HepG2 (cell line): ENCODE measurements around the gene CCL23. TPM values are rescaled to one million over a fixed set of nuclear protein-coding genes. Genes with fewer than 3 reads are reported as not detected.

Source experiments
- ATAC-seq: fragments of 200-7000 bp; cut with Tn5 transposase; 3 replicates; pipeline ENCODE4 v1.9.1; 2020; ENCODE audit warnings: mild to moderate bottlenecking, moderate library complexity
- BruUV-seq: library from RNA; stranded (reverse); fragments of 400-500 nt; replicated peaks from 2 replicates; lab custom pipeline; 2021; lab: Mats Ljungman, UMichigan
- CTCF ChIA-PET: fragments of 300-600 bp; formaldehyde crosslinking; extraction: SDS; loops from one replicate; lab custom pipeline; 2021; ENCODE audit warnings: low total read pairs, inconsistent platforms, low intra/inter-chr PET ratio; lab: Yijun Ruan, JAX
- POLR2A ChIA-PET: fragments of 350-600 bp; sonication (Branson Sonifier 250); formaldehyde crosslinking; loops from one replicate; lab custom pipeline; 2020; ENCODE audit warnings: antibody characterized with exemption, inconsistent platforms; lab: Yijun Ruan, JAX
- DNase-seq: peaks from one replicate; pipeline ENCODE4 v3.0.0-alpha.2; 2015; ENCODE audit warnings: low spot score
- FAIRE-seq: peaks from 3 replicates; lab custom pipeline; 2011; peaks lifted over from hg19 to GRCh38; lab: Jason Lieb, UNC
- H2AFZ ChIP-seq: one replicate; pipeline ENCODE4 v1.6.1; 2011; ENCODE audit warnings: low read length, inconsistent platforms
- H3K27ac ChIP-seq: fragments of 300-600 bp; 3 replicates; pipeline ENCODE4 v1.8.0; 2011; ENCODE audit warnings: mixed run types, mild to moderate bottlenecking, mixed read lengths, low read length, inconsistent platforms; ENCODE audit not compliant: insufficient read depth; ENCODE audit errors: extremely low read length
- H3K27me3 ChIP-seq, 2 experiments: fragments of 200-600 bp in 1 of 2; 2 replicates in 1 of 2; 3 replicates in 1 of 2; pipeline versions ENCODE4 v1.6.0 to v1.8.0; 2011; ENCODE audit warnings: low read length in 2 of 2, mild to moderate bottlenecking in 2 of 2, moderate library complexity in 2 of 2, inconsistent platforms in 1 of 2; ENCODE audit not compliant: insufficient read depth in 2 of 2, control insufficient read depth in 1 of 2
- H3K36me3 ChIP-seq, 2 experiments: fragments of 200-600 bp in 1 of 2; replicated peaks in 1 of 2; 2 replicates in 1 of 2; 3 replicates in 1 of 2; pipeline versions ENCODE4 v1.5.1 to v1.8.0; 2011; ENCODE audit warnings: low read length in 2 of 2, inconsistent platforms in 1 of 2; ENCODE audit not compliant: insufficient read depth in 2 of 2, control insufficient read depth in 1 of 2
- H3K4me1 ChIP-seq: 2 replicates; pipeline ENCODE4 v1.5.1; 2012; ENCODE audit warnings: low read length, inconsistent platforms; ENCODE audit not compliant: insufficient read depth
- H3K4me2 ChIP-seq: 2 replicates; pipeline ENCODE4 v1.6.0; 2011; ENCODE audit warnings: low read depth, low read length, inconsistent platforms
- H3K4me3 ChIP-seq, 3 experiments: fragments of 200-600 bp in 1 of 3; sonication (generic), shearing (Covaris generic) in 1 of 3; replicated peaks in 1 of 3; 2 replicates each; pipeline ENCODE4 v1.5.1; 2011 to 2016; ENCODE audit warnings: low read length in 3 of 3, inconsistent platforms in 2 of 3, low read depth in 2 of 3, mild to moderate bottlenecking in 2 of 3, control low read depth in 1 of 3, mixed read lengths in 1 of 3; ENCODE audit not compliant: insufficient read depth in 1 of 3
- H3K79me2 ChIP-seq: one replicate; pipeline ENCODE4 v1.6.1; 2011; ENCODE audit warnings: low read length, inconsistent platforms; ENCODE audit not compliant: insufficient read depth
- H3K9ac ChIP-seq: 2 replicates; pipeline ENCODE4 v1.6.0; 2011; ENCODE audit warnings: mild to moderate bottlenecking, low read depth, low read length, inconsistent platforms; ENCODE audit not compliant: insufficient read depth
- H3K9me3 ChIP-seq: 2 replicates; pipeline ENCODE4 v1.5.1; 2012; ENCODE audit warnings: mild to moderate bottlenecking, low read length
- H4K20me1 ChIP-seq: 2 replicates; pipeline ENCODE4 v1.6.0; 2011; ENCODE audit warnings: inconsistent platforms, mild to moderate bottlenecking, low read length, moderate library complexity; ENCODE audit not compliant: insufficient read depth
- FOXM1 ChIP-seq: sonication (generic); formaldehyde crosslinking; IDR thresholded peaks from 2 replicates; pipeline ENCODE4 v1.5.0; 2020; ENCODE audit warnings: missing genetic modification reagents
- GABPA ChIP-seq, 2 experiments: IDR thresholded peaks; 2 replicates each; pipeline ENCODE4 v1.6.1; 2011 to 2016; ENCODE audit warnings: low read depth in 2 of 2, low read length in 1 of 2, missing biosample characterization in 1 of 2, missing genetic modification characterization in 1 of 2
- MAFF ChIP-seq: IDR thresholded peaks from 2 replicates; pipeline ENCODE4 v1.6.1; 2011; ENCODE audit warnings: low read depth, low read length, improper control_type of control experiment
- MAFK ChIP-seq, 2 experiments: IDR thresholded peaks in 1 of 2; conservative IDR thresholded peaks in 1 of 2; 2 replicates each; pipeline ENCODE4 v1.6.1; 2011; ENCODE audit warnings: improper control_type of control experiment in 2 of 2, low read length in 2 of 2
- ZNF740 ChIP-seq: sonication (generic); formaldehyde crosslinking; IDR thresholded peaks from 2 replicates; pipeline ENCODE4 v1.4.0; 2020; ENCODE audit warnings: missing genetic modification reagents
- WGBS: methylation state at CpG from one replicate; pipeline ENCODE4 v1.1.6; 2017; ENCODE audit warnings: low lambda C conversion rate; 5-methylcytosine and 5-hydroxymethylcytosine counted together
- in situ Hi-C: cut with HindIII; loops from 2 replicates; pipeline ENCODE4 v1.10.0; 2017; ENCODE audit warnings: low pct_unique_long_range_greater_than_20kb; ENCODE audit not compliant: extremely low pct_ligation_motif_present
- intact Hi-C: fragments of 100-400 bp; cut with micrococcal nuclease; formaldehyde crosslinking; loops from one replicate; pipeline ENCODE4 v1.10.0; 2022; ENCODE audit not compliant: unreplicated experiment
- polyA plus RNA-seq, 8 experiments: library from polyadenylated mRNA; depleted of rRNA in 3 of 8; stranded (reverse) in 7 of 8; unstranded in 1 of 8; fragments of >200 nt; fragmentation: Illumina TruSeq in 4 of 8; extraction: Trizol in 4 of 8; gene quantifications; 2 replicates each; pipeline versions ENCODE4 v1.2.1 to v1.2.3, GENCODE V29; 2011 to 2016; ENCODE audit warnings: low read depth in 4 of 8, missing spikeins in 1 of 8, mixed read lengths in 1 of 8; ENCODE audit not compliant: insufficient read depth in 1 of 8
- total RNA-seq, 5 experiments: library from RNA; depleted of rRNA; stranded (reverse); fragments of >200 nt; fragmentation: Illumina TruSeq; extraction: Trizol; gene quantifications; 2 replicates each; pipeline ENCODE4 v1.2.3, GENCODE V29; 2016; ENCODE audit warnings: low read depth in 1 of 5

Gene CCL23
- total and polyA plus RNA-seq, 2 of the 13 experiments (the other 11 are each of a cell fraction or from before 2014, with no cell fraction given), result not detected

DNA sequence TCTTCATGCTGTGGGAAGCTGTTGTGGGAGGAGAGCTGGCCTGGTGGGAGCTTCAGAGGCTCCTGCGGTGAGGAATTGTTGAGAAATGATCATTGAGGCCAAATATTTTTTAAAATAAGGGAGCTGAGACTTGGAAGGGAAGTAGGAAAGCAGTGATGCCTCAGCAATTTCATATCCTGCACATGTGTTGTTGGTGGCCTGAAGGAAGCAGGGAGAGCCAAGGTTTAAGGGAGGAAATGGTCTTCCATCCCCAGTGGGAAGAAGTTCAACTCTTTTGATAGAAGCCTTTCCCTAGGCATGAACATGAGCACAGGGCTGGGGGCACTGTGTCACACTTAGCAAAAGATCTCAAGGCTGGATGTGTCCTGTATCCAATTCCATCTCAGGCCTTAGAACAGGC is 31.1 kb downstream of the CCL23 start, which contains the start of gene CCL14:
Gene CCL14 (minus strand): TSS at position 87 of the 400 bp plus-strand sequence. CDS start 80 bp downstream, at position 7.
- no peak within 1 kb of the TSS for H3K4me2 ChIP-seq
- intact Hi-C loops (no loop called here), in situ Hi-C loops (no loop called here)
- FAIRE-seq (no peak), ATAC-seq (no peak), DNase-seq (no peak)
- TF ChIP-seq GABPA (IDR thresholded peaks at IDR 0.05; ENCODE audit: low read depth, low read length) (no peak), GABPA (CRISPR knock-in tag; IDR thresholded peaks at IDR 0.05; ENCODE audit: low read depth) (no peak)
- H3K27me3 ChIP-seq, result no peaks in the 10 kb centered on the region
- no peaks in the 10 kb centered on the region for H3K9me3 ChIP-seq
- H2AFZ ChIP-seq, result no peak within 1 kb of the TSS
- no TSS peak for BruUV-seq
- H3K9ac ChIP-seq, result no peak within 1 kb of the TSS
- no peaks in the 10 kb centered on the region for H4K20me1 ChIP-seq
- peaks cover 50% of the 10 kb centered on the region for H3K4me1 ChIP-seq
- peaks cover 0 to 6% of the 10 kb centered on the region in 2 experiments; a peak in 2 of 5 replicates for H3K36me3 ChIP-seq
- H3K4me3 ChIP-seq, result no peak within 1 kb of the TSS
- no peaks in the 10 kb centered on the region for H3K79me2 ChIP-seq
- WGBS, result 93% methylated on average over 1 of the region's 1 CpG
- ChIA-PET CTCF (no interaction called here), POLR2A (no interaction called here)
- no peak within 1 kb of the TSS for H3K27ac ChIP-seq

DNA sequence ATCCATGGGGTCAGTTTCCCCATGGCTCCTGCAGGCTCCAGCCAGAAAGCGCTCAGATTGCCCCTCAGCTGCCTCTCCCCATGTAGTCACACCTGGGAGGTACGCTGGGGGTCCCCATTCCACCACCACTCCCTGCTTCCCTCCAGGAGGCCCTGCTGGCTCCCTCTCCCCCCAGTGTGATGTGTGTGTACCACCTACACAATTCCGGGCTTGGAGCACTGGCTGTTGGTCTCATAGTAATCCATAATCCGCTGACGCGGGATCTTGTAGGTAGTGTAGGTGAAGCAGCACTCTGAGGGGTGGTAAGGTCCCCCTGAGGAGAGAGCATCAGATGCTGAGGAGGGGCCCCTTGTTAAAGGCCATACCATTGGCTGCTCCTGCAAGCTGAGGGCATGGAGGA is 33.6 kb downstream of the CCL23 start:
- CTCF ChIA-PET, result no interaction called here
- peaks cover 56% of the 10 kb centered on the region for H3K4me1 ChIP-seq
- H3K36me3 ChIP-seq, result peaks cover 0 to 5% of the 10 kb centered on the region in 2 experiments; a peak in 2 of 5 replicates
- no peak overlapping the region for H3K27ac ChIP-seq
- intact Hi-C loops (no loop called here), in situ Hi-C loops (no loop called here)
- H3K4me3 ChIP-seq, result no peak overlapping the region
- 85% methylated on average over 3 of the region's 6 CpGs for WGBS
- POLR2A ChIA-PET, result interaction anchor here (1.2 to 5.3 kb wide), 2 partner anchors 16 kb away, joined by 4 to 131 read pairs; partner anchors contain the start of gene CCL15
- no peaks in the 10 kb centered on the region for H3K79me2 ChIP-seq
- TF ChIP-seq MAFF, result peak; percentile 42; the same call in 1 of the 2 replicates
- TF ChIP-seq ZNF740, result no peak
- peak; percentile 61 to 75 for TF ChIP-seq MAFK (conservative IDR thresholded peaks at IDR 0.05 in 1 of 2, IDR thresholded peaks at IDR 0.05 in 1 of 2; ENCODE audit: low read length in 2 of 2)
- no peak for TF ChIP-seq FOXM1 (CRISPR knock-in tag)
- no peak for ATAC-seq
- H3K4me2 ChIP-seq, result no peak overlapping the region
- H3K9ac ChIP-seq, result no peak overlapping the region
- no peaks in the 10 kb centered on the region for H3K9me3 ChIP-seq
- no peak for FAIRE-seq
- DNase-seq, result no peak
- BruUV-seq, result no TSS peak
- H4K20me1 ChIP-seq, result no peaks in the 10 kb centered on the region
- H2AFZ ChIP-seq, result no peak overlapping the region
- H3K27me3 ChIP-seq, result no peaks in the 10 kb centered on the region; a peak in 1 of 5 replicates
